ENCODE measurements around the gene TRMT44.

Gene TRMT44

DNA sequence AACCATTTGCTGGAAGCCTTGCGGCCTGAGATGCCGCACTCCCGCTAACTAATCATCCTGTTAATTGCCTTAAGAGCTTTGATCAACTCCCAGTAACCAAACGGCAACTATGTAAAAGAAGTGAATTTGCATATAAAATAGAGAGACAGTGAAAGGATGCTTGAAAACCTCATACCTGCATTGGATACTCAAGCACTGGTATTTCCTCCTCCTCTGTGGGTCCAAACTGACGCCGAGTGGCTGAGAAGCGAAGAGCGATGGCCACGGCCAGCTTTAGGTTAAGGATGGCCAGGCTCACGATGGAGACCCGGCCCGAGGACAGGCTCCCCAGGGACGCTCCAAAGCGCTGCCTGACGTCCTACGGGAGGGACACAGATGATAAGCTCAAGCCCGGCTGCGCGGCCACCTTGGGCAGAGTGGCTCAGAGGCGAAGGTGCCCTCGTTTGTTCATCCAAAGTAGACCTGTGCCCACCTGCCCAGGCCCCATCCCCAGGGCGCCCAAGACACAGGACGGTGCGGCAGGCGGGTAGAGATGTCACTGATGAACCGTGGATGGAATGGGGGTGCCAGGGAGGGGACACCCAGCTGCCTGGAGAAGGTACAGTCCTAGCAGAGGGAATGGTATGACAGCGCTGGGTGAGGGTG, 43.7 kb upstream of the TRMT44 start:
- DNase-seq (ENCODE audit: low read depth, low spot score): no peak
- H3K27ac ChIP-seq: no peak overlapping the region
- H3K36me3 ChIP-seq (ENCODE audit: insufficient read depth, low read length): no peaks in the 10 kb centered on the region
- TF ChIP-seq FOXP2 (optimal IDR thresholded peaks at IDR 0.05; ENCODE audit: control extremely low read depth, extremely low read length, insufficient read depth) (no peak), EZH2 (IDR thresholded peaks at IDR 0.05) (no peak), POLR2AphosphoS5 (IDR thresholded peaks at IDR 0.05; ENCODE audit: borderline replicate concordance, low read depth, low read length) (no peak)
- H3K9me3 ChIP-seq (ENCODE audit: low read depth, low read length): no peaks in the 10 kb centered on the region
- no peak overlapping the region for H3K4me3 ChIP-seq
- no peak overlapping the region for H3K9ac ChIP-seq (ENCODE audit: insufficient read length)

DNA sequence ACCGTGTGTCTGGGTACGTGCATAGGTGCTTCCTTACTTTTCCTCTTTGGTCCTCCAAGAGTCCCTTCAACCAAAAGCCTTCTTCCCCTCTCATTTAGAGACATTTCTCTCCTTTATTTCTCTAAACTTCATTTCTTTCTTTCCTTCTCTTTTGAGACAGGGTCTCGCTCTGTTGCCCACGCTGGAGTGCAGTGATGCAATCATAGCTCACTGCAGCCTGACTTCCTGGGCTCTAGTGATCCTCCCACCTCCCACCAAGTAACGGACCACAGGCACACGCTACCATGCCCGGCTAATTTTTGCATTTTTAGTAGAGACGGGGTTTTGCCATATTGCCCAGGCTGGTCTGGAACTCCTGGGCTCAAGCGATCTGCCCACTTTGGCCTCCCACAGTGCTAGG, 42.2 kb upstream of the TRMT44 start:
- H3K9ac ChIP-seq (ENCODE audit: insufficient read length): no peak overlapping the region
- H3K4me3 ChIP-seq: no peak overlapping the region
- no peaks in the 10 kb centered on the region for H3K36me3 ChIP-seq (ENCODE audit: insufficient read depth, low read length)
- no peak for DNase-seq (ENCODE audit: low read depth, low spot score)
- H3K27ac ChIP-seq: no peak overlapping the region
- no peaks in the 10 kb centered on the region for H3K9me3 ChIP-seq (ENCODE audit: low read depth, low read length)
- TF ChIP-seq POLR2AphosphoS5 (IDR thresholded peaks at IDR 0.05; ENCODE audit: borderline replicate concordance, low read depth, low read length) (no peak), FOXP2 (optimal IDR thresholded peaks at IDR 0.05; ENCODE audit: control extremely low read depth, extremely low read length, insufficient read depth) (no peak), EZH2 (IDR thresholded peaks at IDR 0.05) (no peak)

DNA sequence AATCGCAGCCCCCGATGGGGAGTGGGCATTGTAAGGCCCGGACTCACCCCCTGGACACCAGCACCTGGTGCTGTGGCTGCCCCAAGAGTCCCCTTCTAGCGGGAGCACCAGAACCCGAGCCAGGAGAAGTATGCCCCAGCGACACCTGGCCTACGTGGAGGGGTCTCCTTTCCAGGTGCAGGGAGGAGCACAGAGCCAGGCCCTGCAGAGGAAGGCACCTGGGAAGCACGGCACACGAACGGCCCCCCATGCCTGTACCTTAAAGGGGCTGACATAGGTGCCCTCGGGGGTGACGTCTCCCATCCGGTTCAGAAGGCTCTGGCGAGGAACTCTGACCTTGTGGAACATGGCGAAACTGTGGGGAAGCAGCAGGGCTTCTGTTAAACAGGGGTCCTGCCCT, 41.3 kb upstream of the TRMT44 start:
- Histone ChIP-seq H3K9me3 (ENCODE audit: low read depth, low read length) (no peaks in the 10 kb centered on the region), H3K36me3 (ENCODE audit: insufficient read depth, low read length) (no peaks in the 10 kb centered on the region), H3K27ac (no peak overlapping the region), H3K4me3 (no peak overlapping the region), H3K9ac (ENCODE audit: insufficient read length) (no peak overlapping the region)
- no peak for TF ChIP-seq FOXP2 (optimal IDR thresholded peaks at IDR 0.05; ENCODE audit: control extremely low read depth, extremely low read length, insufficient read depth)
- TF ChIP-seq POLR2AphosphoS5 (IDR thresholded peaks at IDR 0.05; ENCODE audit: borderline replicate concordance, low read depth, low read length): no peak
- TF ChIP-seq EZH2 (IDR thresholded peaks at IDR 0.05): no peak
- DNase-seq (ENCODE audit: low read depth, low spot score): no peak

DNA sequence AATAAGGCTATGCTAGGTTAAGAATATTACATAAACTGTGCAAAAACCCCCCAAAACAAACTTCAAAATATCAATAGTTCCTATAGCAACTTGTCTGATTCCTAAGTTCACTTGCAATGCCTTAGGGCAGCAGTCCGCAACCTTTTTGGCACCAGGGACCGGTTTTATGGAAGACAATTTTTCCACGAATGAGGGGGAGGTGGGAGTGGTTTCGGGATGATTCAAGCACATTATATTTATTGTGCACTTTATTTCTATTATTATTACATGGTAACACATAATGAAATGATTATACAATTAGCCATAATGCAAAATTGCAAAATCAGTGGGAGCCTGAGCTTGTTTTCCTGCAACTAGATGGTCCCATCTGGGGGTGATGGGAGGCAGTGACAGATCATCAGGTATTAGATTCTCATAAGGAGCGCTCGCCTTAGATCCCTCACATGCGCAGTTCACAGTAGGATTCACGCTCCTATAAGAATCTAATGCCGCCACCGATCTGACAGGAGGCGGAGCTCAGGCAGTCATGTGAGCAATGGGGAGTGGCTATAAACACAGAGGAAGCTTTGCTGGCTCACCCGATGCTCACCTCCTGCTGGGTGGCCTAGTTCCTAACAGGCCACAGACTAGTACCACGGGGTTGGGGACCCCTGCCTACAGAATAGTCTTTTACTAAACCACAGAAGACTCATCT, 39.8 kb upstream of the TRMT44 start:
- no peak for DNase-seq (ENCODE audit: low read depth, low spot score)

DNA sequence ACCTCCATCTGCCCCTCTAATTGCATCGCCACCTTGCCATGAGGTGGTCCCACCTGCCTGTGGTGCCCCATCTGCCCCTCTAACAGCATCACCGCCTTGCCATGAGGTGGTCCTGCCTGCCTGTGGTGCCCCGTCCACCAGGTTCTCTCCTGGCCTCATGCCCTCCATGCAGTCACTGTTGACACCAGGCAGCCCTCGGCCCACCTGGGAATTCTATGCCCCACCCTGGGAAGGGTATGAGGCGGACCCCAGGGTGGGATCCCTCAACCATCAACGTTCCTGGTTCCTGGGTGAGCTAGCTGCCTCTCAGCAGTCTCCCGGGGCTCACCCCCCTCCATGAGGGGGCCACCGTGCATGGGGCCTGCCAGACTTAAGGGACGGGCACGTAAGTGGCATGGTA, 38.9 kb upstream of the TRMT44 start:
- Histone ChIP-seq H3K9ac (ENCODE audit: insufficient read length) (no peak overlapping the region), H3K36me3 (ENCODE audit: insufficient read depth, low read length) (no peaks in the 10 kb centered on the region), H3K27ac (no peak overlapping the region), H3K4me3 (no peak overlapping the region), H3K9me3 (ENCODE audit: low read depth, low read length) (no peaks in the 10 kb centered on the region)
- no peak for DNase-seq (ENCODE audit: low read depth, low spot score)
- TF ChIP-seq POLR2AphosphoS5 (IDR thresholded peaks at IDR 0.05; ENCODE audit: borderline replicate concordance, low read depth, low read length) (no peak), FOXP2 (optimal IDR thresholded peaks at IDR 0.05; ENCODE audit: control extremely low read depth, extremely low read length, insufficient read depth) (no peak), EZH2 (IDR thresholded peaks at IDR 0.05) (no peak)

More for the DNA sequence above, 39.8 kb upstream of the TRMT44 start:
- Histone ChIP-seq H3K4me3 (no peak overlapping the region), H3K9me3 (ENCODE audit: low read depth, low read length) (no peaks in the 10 kb centered on the region), H3K27ac (no peak overlapping the region), H3K36me3 (ENCODE audit: insufficient read depth, low read length) (no peaks in the 10 kb centered on the region), H3K9ac (ENCODE audit: insufficient read length) (no peak overlapping the region)
- TF ChIP-seq POLR2AphosphoS5 (IDR thresholded peaks at IDR 0.05; ENCODE audit: borderline replicate concordance, low read depth, low read length) (no peak), EZH2 (IDR thresholded peaks at IDR 0.05) (no peak), FOXP2 (optimal IDR thresholded peaks at IDR 0.05; ENCODE audit: control extremely low read depth, extremely low read length, insufficient read depth) (no peak)

DNA sequence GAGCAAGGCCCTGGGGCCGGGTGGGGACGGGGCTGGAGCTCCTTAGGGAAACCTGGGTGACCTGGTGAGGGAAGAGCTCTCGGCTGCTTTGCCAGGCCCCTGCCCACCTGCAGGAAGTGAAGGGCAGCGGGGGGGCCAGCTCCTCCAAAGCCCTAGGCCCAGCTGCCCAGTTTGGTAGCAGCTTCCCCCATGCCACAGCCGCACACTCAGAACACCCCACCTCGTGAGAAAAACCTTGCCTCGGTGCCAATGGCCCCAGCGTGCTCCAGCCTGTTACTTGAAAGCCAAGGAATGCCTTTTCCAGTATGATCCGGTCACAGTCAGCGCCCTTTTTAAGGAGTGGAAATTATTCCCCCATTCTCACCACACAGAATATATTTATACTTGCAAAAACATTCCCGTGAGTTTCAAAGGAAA, 38.4 kb upstream of the TRMT44 start:
- Histone ChIP-seq H3K9me3 (ENCODE audit: low read depth, low read length) (no peaks in the 10 kb centered on the region), H3K4me3 (no peak overlapping the region), H3K27ac (no peak overlapping the region), H3K9ac (ENCODE audit: insufficient read length) (no peak overlapping the region), H3K36me3 (ENCODE audit: insufficient read depth, low read length) (no peaks in the 10 kb centered on the region)
- DNase-seq (ENCODE audit: low read depth, low spot score): no peak
- TF ChIP-seq FOXP2 (optimal IDR thresholded peaks at IDR 0.05; ENCODE audit: control extremely low read depth, extremely low read length, insufficient read depth): no peak
- no peak for TF ChIP-seq POLR2AphosphoS5 (IDR thresholded peaks at IDR 0.05; ENCODE audit: borderline replicate concordance, low read depth, low read length)
- no peak for TF ChIP-seq EZH2 (IDR thresholded peaks at IDR 0.05)

DNA sequence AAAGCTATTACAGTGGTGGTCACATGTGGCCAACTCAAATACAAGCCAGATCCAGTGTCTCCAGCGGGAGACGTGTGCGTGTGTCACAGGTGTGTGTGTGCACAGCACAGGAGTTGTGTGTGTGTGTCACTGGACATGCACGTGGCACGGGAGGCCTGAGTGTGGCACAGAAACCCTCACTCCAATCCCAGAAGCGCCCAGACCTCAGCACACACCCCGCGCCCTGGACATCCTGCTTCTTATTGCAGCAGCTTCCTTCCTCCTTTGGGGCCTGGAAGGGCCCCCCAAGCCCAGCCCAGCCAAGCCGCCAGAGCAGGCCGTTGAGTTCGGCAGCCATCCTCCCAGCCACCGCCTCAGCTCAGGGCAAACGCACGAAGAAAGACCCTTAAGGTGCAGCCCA, 37.9 kb upstream of the TRMT44 start:
- TF ChIP-seq FOXP2 (optimal IDR thresholded peaks at IDR 0.05; ENCODE audit: control extremely low read depth, extremely low read length, insufficient read depth) (no peak), POLR2AphosphoS5 (IDR thresholded peaks at IDR 0.05; ENCODE audit: borderline replicate concordance, low read depth, low read length) (no peak), EZH2 (IDR thresholded peaks at IDR 0.05) (no peak)
- Histone ChIP-seq H3K9me3 (ENCODE audit: low read depth, low read length) (no peaks in the 10 kb centered on the region), H3K9ac (ENCODE audit: insufficient read length) (no peak overlapping the region), H3K4me3 (no peak overlapping the region), H3K36me3 (ENCODE audit: insufficient read depth, low read length) (no peaks in the 10 kb centered on the region), H3K27ac (no peak overlapping the region)
- DNase-seq (ENCODE audit: low read depth, low spot score): no peak

DNA sequence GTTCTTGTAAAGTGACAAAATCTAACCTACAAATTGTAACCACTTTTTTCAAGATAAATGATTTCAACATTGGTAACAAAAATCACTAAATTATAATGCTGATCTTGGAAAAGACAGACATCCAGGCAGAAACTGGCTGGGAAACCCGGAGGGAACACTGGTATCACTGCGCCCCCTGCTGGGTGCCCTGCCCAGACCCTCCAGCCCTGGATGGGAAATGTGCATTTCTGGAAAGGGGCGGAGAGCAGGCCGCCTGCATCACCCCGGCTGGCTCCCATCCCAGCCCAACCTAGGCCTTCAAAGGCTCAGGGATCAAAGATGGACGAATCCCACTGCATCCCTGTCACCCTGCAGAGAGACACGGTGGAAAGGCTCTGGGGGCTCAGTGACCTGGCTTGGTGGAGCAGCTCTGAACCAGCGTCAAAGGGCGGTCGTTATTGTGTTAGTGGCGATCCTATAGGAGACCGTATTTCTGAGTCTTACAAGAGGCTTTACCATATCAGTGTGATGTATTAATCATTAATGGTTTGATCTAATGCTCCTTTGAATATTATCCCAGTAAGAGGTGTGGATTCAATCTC, 37.3 kb upstream of the TRMT44 start:
- Histone ChIP-seq H3K9ac (ENCODE audit: insufficient read length) (no peak overlapping the region), H3K4me3 (no peak overlapping the region), H3K9me3 (ENCODE audit: low read depth, low read length) (no peaks in the 10 kb centered on the region), H3K27ac (no peak overlapping the region), H3K36me3 (ENCODE audit: insufficient read depth, low read length) (no peaks in the 10 kb centered on the region)
- no peak for DNase-seq (ENCODE audit: low read depth, low spot score)
- no peak for TF ChIP-seq EZH2 (IDR thresholded peaks at IDR 0.05)
- TF ChIP-seq FOXP2 (optimal IDR thresholded peaks at IDR 0.05; ENCODE audit: control extremely low read depth, extremely low read length, insufficient read depth): no peak
- no peak for TF ChIP-seq POLR2AphosphoS5 (IDR thresholded peaks at IDR 0.05; ENCODE audit: borderline replicate concordance, low read depth, low read length)
